Ascending aorta (tissue), 2 donors: Measurements from ENCODE around the gene RCAN3. TPM values are rescaled to one million over a fixed set of nuclear protein-coding genes. Genes with fewer than 3 reads are reported as not detected.

Experiments
- DNase-seq, 2 donors: peaks; one replicate each; pipeline ENCODE4 v3.0.0-alpha.2; 2019; ENCODE audit warnings: low spot score in 2 of 2
- H3K27ac ChIP-seq, 2 donors: fragments of 200-600 bp; sonication (generic); one replicate each; pipeline ENCODE4 v1.5.1; 2016 to 2017; ENCODE audit warnings: mild to moderate bottlenecking in 1 of 2
- H3K27me3 ChIP-seq: fragments of 200-600 bp; sonication (generic); one replicate; pipeline ENCODE4 v1.5.1; 2017
- H3K36me3 ChIP-seq, 2 donors: fragments of 200-600 bp; sonication (generic); one replicate each; pipeline ENCODE4 v1.5.1; 2016
- H3K4me1 ChIP-seq, 2 donors: fragments of 200-600 bp; sonication (generic); one replicate each; pipeline ENCODE4 v1.5.1; 2016 to 2017; ENCODE audit warnings: mild to moderate bottlenecking in 1 of 2
- H3K4me3 ChIP-seq, 2 donors: fragments of 200-600 bp; sonication (generic); one replicate each; pipeline ENCODE4 v1.5.1; 2016 to 2017; ENCODE audit warnings: mild to moderate bottlenecking in 1 of 2
- H3K9me3 ChIP-seq, 2 donors: fragments of 200-600 bp; sonication (generic); one replicate each; pipeline ENCODE4 v1.5.1; 2016
- CTCF ChIP-seq, 3 experiments: fragments of 200-600 bp in 2 of 3; fragments of 450-650 bp in 1 of 3; sonication (generic) in 2 of 3; IDR thresholded peaks; one replicate each; pipeline ENCODE4 v1.5.1; 2016 to 2019; ENCODE audit warnings: antibody characterized with exemption in 3 of 3, mild to moderate bottlenecking in 1 of 3, moderate library complexity in 1 of 3
- intact Hi-C: fragments of 100-400 bp; cut with DNase I; formaldehyde crosslinking; loops from one replicate; pipeline ENCODE4 v1.15.1; 2023
- total RNA-seq: library from RNA; depleted of rRNA; stranded (reverse); fragments of >200 nt; gene quantifications from one replicate; pipeline ENCODE4 v1.1.0, GENCODE V29; 2016

RCAN3 gene
- total RNA-seq, 1 donor from 2014 or later, result 2.0 TPM

DNA sequence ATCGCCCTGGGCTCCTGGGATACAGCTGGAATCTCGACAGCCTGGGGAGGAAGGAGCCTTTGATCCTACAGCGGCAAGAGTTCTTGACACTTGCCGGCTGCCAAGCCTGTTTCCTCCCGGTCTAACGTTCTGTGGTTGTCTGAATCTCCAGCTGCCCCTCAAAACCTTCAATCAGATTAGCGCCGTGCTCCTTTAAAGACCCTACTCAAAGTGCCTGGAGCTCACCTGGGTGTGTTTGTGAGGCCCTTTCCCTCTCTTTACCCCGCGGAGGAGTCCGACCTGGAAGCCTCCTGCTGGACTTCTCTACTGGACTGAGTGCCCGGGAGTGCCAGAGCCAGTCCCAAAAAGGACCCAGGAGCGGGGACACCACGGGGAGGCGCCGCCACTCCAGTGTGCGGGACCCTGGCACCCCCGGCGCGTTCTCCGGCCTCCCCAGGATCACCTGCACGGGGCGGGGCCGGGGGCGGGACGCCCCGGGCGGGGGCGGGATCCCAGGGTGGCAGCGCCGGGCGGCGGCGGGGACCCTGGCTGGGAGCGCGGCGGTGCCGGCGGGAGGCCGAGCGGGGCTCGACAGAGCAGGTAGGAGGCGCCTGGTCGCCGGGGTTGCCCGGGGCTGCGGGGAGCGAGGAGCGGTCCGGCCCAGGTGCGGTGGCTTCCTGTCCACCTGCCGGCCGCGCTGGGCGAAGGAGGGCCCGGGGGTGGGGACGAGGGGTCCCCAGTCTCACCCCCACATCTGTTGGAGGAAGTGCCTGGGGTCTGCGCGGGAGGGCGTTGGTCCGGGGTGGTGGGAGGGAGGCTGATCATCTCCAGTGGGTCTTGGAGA is 53.2 kb downstream of the RCAN3 start, which contains the start of gene NCMAP:
TSS of gene NCMAP (plus strand) at position 497 of the 823 bp plus-strand sequence. CDS start 39,344 bp downstream, outside the sequence.
- peak within 1 kb of the TSS in 1 of 2 donors; percentile 25 for H3K4me3 ChIP-seq
- no peak within 1 kb of the TSS for H3K27ac ChIP-seq
- peak in 1 of 2 donors; percentile 61 for DNase-seq
- no peaks in the 10 kb centered on the region for H3K9me3 ChIP-seq
- peaks cover 17% of the 10 kb centered on the region for H3K27me3 ChIP-seq
- H3K4me1 ChIP-seq, result no peaks in the 10 kb centered on the region
- H3K36me3 ChIP-seq, result no peaks in the 10 kb centered on the region
- no peak for TF ChIP-seq CTCF (IDR thresholded peaks at IDR 0.05)
- intact Hi-C loops, result no loop called here

DNA sequence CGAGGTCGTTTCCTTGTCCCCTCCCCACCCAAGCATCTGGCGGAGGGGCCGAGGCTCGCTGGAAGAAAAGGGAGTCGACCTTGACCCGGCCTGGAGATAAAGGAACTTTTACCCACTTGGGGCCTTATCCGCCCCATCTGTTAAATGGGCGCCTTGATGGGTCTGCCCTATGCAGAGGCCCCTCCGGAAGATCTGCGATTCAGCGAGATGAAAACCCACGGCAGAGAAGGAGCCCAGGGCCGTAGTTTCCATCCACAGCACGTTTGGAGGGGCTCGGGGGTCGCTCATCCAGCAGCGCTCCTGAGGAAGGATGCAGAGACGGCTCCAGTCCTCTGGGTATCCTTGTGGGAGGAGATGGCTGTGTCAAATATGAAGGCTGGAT is 53.8 kb downstream of the RCAN3 start:
- Histone ChIP-seq H3K9me3 (no peaks in the 10 kb centered on the region), H3K4me1 (no peaks in the 10 kb centered on the region), H3K36me3 (no peaks in the 10 kb centered on the region), H3K27me3 (peaks cover 17% of the 10 kb centered on the region), H3K27ac (no peak overlapping the region), H3K4me3 (no peak overlapping the region)
- no peak for DNase-seq
- intact Hi-C loops, result no loop called here
- TF ChIP-seq CTCF (IDR thresholded peaks at IDR 0.05), result no peak

DNA sequence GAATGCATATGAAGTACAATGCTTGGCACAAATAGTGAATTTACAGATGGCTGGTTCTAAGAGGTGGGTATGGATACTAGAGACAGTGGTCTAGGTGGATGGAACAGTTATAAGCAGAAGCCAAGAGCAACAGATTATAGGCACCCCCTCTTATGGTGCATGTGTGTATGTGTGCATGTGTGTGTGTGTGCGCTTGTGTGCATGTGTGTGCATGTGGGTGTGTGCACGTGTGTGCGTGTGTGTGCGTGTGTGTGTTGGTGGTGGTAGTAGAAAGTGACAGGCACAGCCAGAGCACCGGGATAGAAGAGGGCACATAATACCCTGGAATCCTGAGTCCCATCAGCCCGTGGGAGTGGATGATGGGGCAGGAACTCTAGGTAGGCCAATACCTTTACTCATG is 54.6 kb downstream of the RCAN3 start:
- Histone ChIP-seq H3K9me3 (no peaks in the 10 kb centered on the region), H3K27ac (no peak overlapping the region), H3K27me3 (peaks cover 17% of the 10 kb centered on the region), H3K4me1 (no peaks in the 10 kb centered on the region), H3K36me3 (no peaks in the 10 kb centered on the region), H3K4me3 (no peak overlapping the region)
- intact Hi-C loops, result no loop called here
- no peak for DNase-seq
- no peak for TF ChIP-seq CTCF (IDR thresholded peaks at IDR 0.05)

DNA sequence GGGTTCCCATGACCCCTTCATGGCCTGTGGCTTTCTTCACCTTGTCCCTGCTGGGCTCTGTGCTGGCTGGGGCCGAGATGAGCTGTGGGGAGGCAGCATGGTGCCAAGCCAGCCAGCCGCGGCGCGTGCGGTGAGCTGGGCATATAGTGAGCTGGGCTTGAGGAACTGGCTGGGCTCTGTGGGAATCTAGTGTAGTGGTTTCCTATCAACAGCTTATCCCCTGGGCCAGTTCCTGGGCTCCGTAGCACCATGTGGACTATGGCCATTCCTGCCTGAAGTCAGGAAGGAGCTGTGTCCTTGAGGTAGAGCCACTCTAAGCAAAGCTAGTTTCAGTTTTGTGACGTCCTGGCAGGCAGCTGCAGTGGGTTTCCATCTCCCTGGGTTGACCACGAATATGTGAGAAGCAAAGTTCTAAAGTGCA is 55.1 kb downstream of the RCAN3 start:
- Histone ChIP-seq H3K9me3 (no peaks in the 10 kb centered on the region), H3K27me3 (peaks cover 17% of the 10 kb centered on the region), H3K36me3 (no peaks in the 10 kb centered on the region), H3K4me1 (no peaks in the 10 kb centered on the region), H3K4me3 (no peak overlapping the region), H3K27ac (no peak overlapping the region)
- TF ChIP-seq CTCF (IDR thresholded peaks at IDR 0.05), result no peak
- intact Hi-C loops, result no loop called here
- DNase-seq, result no peak

GRCh38 chr1:24558455-24558854 is 55.8 kb downstream of the RCAN3 start:
- no peak for TF ChIP-seq CTCF (IDR thresholded peaks at IDR 0.05)
- H3K9me3 ChIP-seq, result no peaks in the 10 kb centered on the region
- no peaks in the 10 kb centered on the region for H3K36me3 ChIP-seq
- no peak overlapping the region for H3K27ac ChIP-seq
- peaks cover 17% of the 10 kb centered on the region for H3K27me3 ChIP-seq
- intact Hi-C loops, result no loop called here
- DNase-seq, result no peak
- no peaks in the 10 kb centered on the region for H3K4me1 ChIP-seq
- no peak overlapping the region for H3K4me3 ChIP-seq
